GM13976 (cell line): ENCODE data around the gene PAK5.

ENCODE experiments used
- DNase-seq: peaks from one replicate; pipeline ENCODE4 v3.0.0; 2012; ENCODE audit warnings: low spot score
- CTCF ChIP-seq: IDR thresholded peaks from 2 replicates; pipeline ENCODE4 v1.5.1; 2012; ENCODE audit warnings: borderline replicate concordance, mild to moderate bottlenecking; ENCODE audit not compliant: insufficient read depth; ENCODE audit errors: extremely low read depth, missing control alignments, control extremely low read depth
- in situ Hi-C: fragments of 300-500 bp; cut with MboI; formaldehyde crosslinking; loops from one replicate; pipeline ENCODE4 v1.12.0; 2022; ENCODE audit warnings: low sequenced_read_pairs, mixed read lengths, inconsistent platforms; ENCODE audit not compliant: unreplicated experiment

PAK5 gene

GRCh38 chr20:9578594-9578993 lies 260.3 kb downstream of the PAK5 start:
- in situ Hi-C loops = no loop called here
- no peak for DNase-seq
- no peak for TF ChIP-seq CTCF

GRCh38 chr20:9577397-9577796 lies 261.5 kb downstream of the PAK5 start:
- no peak for DNase-seq
- no peak for TF ChIP-seq CTCF
- in situ Hi-C loops = no loop called here

GRCh38 chr20:9576695-9577094 lies 262.2 kb downstream of the PAK5 start:
- in situ Hi-C loops = no loop called here
- no peak for DNase-seq
- no peak for TF ChIP-seq CTCF

- in situ Hi-C loops = no loop called here
- TF ChIP-seq CTCF = no peak
- DNase-seq = no peak
Observed at GRCh38 chr20:9575836-9576235, 263.0 kb downstream of the PAK5 start.

- no peak for TF ChIP-seq CTCF
- DNase-seq = no peak
- in situ Hi-C loops = no loop called here
Observed at GRCh38 chr20:9574776-9575175, 264.1 kb downstream of the PAK5 start.

- in situ Hi-C loops = no loop called here
- TF ChIP-seq CTCF = no peak
Observed at GRCh38 chr20:9574181-9574580, 264.7 kb downstream of the PAK5 start.

More at GRCh38 chr20:9574181-9574580, 264.7 kb downstream of the PAK5 start:
- no peak for DNase-seq
